ENCODE measurements around the gene TPPP3.

The TPPP3 gene

DNA sequence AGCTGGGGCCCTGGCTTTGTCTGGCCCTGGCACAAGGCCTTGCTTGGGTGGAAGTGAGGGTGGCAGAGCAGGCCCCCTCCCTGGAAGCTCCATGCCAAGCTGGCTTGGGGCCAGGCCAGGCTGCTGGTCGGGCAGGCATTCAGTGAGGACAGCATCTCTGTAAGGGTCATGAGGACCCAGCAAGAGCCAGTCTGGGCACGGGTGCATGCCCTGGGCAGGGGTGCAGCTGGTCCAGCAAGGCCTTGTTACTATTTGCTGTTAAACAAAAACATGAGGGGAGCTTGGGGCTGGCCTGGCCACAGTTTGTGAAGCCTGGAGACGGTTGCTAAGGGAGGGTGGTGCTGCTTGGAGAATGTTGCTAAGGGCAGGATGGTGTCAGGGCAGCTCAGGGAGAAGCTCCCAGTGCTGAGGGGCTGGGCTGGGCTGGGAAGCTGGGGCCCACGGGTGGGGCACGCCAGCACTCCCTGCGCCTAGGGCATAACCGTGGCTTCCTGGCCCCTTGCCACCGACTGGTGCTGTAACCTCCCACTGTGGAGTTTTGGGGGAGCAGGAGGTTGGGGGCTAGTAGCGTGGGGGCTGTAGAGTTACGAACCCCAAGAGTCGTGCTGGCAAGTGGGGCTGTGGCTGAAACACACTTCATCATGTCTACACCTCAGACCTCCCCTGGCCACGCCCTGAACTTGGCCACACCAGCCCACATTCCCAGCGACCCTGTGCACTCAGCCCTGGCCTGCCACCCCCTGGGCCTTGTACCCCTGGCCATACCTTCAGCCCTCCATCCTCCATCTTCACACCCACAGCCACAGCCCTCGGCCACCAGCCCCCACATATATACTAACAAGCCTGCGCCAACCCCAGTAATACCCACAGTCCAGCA lies 1.6 kb downstream of the TPPP3 start:
- Histone ChIP-seq H3K4me1 (ENCODE audit: low read length) (no peaks in the 10 kb centered on the region), H3F3A (ENCODE audit: insufficient read depth, low read length) (no peaks in the 10 kb centered on the region), H3K9me3 (replicated peaks; ENCODE audit: insufficient read depth, low read length) (no peaks in the 10 kb centered on the region), H2AFZ (ENCODE audit: low read length) (no peak overlapping the region), H3K27me3 (replicated peaks; ENCODE audit: insufficient read depth, low read length) (peaks cover 36% of the 10 kb centered on the region), H3K9ac (ENCODE audit: low read length) (no peak overlapping the region), H4K20me1 (ENCODE audit: insufficient read depth, low read length) (no peaks in the 10 kb centered on the region), H3K79me2 (ENCODE audit: low read length) (no peaks in the 10 kb centered on the region), H3K4me2 (ENCODE audit: low read depth, low read length) (no peak overlapping the region), H3K9me2 (replicated peaks; ENCODE audit: insufficient read depth, low read length) (no peaks in the 10 kb centered on the region), H3K27ac (ENCODE audit: low read length) (no peak overlapping the region), H3K4me3 (ENCODE audit: low read length) (no peak overlapping the region), H3K36me3 (replicated peaks; ENCODE audit: insufficient read depth, low read length) (no peaks in the 10 kb centered on the region)
- TF ChIP-seq EZH2 (optimal IDR thresholded peaks at IDR 0.05; ENCODE audit: low read depth, low read length) (no peak), EZH2phosphoT487 (IDR thresholded peaks at IDR 0.05; ENCODE audit: low read length) (no peak)
- TF ChIP-seq, protein P1, sequence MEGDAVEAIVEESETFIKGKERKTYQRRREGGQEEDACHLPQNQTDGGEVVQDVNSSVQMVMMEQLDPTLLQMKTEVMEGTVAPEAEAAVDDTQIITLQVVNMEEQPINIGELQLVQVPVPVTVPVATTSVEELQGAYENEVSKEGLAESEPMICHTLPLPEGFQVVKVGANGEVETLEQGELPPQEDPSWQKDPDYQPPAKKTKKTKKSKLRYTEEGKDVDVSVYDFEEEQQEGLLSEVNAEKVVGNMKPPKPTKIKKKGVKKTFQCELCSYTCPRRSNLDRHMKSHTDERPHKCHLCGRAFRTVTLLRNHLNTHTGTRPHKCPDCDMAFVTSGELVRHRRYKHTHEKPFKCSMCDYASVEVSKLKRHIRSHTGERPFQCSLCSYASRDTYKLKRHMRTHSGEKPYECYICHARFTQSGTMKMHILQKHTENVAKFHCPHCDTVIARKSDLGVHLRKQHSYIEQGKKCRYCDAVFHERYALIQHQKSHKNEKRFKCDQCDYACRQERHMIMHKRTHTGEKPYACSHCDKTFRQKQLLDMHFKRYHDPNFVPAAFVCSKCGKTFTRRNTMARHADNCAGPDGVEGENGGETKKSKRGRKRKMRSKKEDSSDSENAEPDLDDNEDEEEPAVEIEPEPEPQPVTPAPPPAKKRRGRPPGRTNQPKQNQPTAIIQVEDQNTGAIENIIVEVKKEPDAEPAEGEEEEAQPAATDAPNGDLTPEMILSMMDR (IDR thresholded peaks at IDR 0.05; ENCODE audit: low read length): no peak
- DNase-seq: no peak

DNA sequence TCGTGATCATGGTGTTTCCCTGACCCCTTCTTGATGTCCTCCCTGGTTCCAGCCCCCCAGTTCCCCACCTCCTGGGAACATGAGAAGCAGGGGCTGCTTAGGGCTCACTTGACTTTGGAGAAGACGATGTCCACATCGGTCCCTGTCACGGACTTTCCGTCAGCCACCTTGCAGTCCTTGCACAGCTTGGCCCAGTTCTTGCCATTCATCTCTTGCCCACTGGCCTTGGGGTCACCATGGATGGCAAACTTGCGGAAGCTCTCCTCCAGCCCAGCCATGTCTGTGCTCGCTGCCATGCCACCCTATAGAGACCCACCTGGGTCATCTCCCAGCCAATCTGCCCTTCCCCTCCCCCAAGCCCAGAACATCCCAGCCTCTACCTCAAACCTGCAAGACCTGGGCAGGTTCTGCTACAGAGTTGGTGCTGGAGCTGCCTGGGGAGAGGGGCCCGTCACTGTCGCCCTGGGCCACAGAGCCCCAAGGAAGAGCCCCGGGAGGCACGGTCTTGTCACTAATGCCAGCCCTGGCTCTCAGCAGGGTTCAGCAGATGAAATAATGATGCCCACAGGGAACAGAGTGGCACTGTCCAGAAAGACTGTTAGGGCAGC lies 2.4 kb downstream of the TPPP3 start:
- no peaks in the 10 kb centered on the region for H3K4me1 ChIP-seq (ENCODE audit: low read length)
- no peak overlapping the region for H3K9ac ChIP-seq (ENCODE audit: low read length)
- no peaks in the 10 kb centered on the region for H3K9me3 ChIP-seq (replicated peaks; ENCODE audit: insufficient read depth, low read length)
- no peaks in the 10 kb centered on the region for H3K79me2 ChIP-seq (ENCODE audit: low read length)
- TF ChIP-seq EZH2 (optimal IDR thresholded peaks at IDR 0.05; ENCODE audit: low read depth, low read length) (no peak), EZH2phosphoT487 (IDR thresholded peaks at IDR 0.05; ENCODE audit: low read length) (no peak)
- TF ChIP-seq, protein P1 (IDR thresholded peaks at IDR 0.05; ENCODE audit: low read length): no peak
- peaks cover 36% of the 10 kb centered on the region for H3K27me3 ChIP-seq (replicated peaks; ENCODE audit: insufficient read depth, low read length)
- H3K27ac ChIP-seq (ENCODE audit: low read length): no peak overlapping the region
- H3K4me2 ChIP-seq (ENCODE audit: low read depth, low read length): no peak overlapping the region
- H2AFZ ChIP-seq (ENCODE audit: low read length): no peak overlapping the region
- no peaks in the 10 kb centered on the region for H3K9me2 ChIP-seq (replicated peaks; ENCODE audit: insufficient read depth, low read length)
- no peak for DNase-seq
- H3K36me3 ChIP-seq (replicated peaks; ENCODE audit: insufficient read depth, low read length): no peaks in the 10 kb centered on the region
- H3K4me3 ChIP-seq (ENCODE audit: low read length): no peak overlapping the region
- no peaks in the 10 kb centered on the region for H4K20me1 ChIP-seq (ENCODE audit: insufficient read depth, low read length)
- H3F3A ChIP-seq (ENCODE audit: insufficient read depth, low read length): no peaks in the 10 kb centered on the region

DNA sequence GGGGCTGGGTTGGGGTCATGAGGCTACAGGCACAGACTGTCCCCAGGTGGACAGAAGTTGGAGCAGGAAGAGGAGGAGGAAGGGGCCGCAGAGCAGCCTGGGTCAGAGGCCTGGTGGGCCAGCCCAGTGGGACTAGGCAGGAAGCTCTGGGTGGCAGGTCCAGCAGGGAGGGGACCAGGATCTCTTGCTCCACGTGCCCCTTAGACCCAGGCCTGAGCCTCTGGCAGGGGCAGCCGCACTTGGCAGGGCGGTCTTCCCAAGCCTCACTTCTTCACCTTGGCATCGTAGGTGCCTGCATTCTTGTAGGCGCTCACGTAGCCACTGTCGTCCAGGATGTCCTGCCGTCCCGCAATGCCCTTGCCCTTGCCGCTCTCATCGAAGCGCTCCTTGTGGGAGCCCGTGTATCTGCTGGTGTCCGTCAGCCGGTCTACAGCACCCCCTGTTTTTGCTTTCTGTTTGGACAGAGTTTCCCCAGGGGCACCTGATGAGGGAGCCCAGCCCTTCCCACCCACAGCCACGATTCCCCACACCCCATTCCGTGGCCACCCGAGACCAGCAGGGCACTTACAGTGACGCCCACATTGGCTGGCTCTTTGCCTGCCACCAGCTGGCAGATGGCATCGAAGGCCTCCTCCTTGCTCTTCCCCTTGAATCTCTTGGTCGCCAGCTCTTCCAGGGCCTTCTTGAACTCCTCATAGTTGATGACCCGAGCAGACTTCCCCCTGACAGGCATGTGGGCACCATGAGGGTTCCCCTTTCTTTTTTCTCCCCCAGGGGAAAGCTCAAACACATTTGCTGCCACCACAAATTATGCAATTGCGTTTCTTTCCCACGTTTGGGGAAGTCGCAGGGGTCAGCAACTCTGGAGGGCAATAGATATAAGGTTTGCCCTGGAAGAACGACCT lies 3.1 kb downstream of the TPPP3 start:
- no peak for DNase-seq
- TF ChIP-seq, protein P1 (IDR thresholded peaks at IDR 0.05; ENCODE audit: low read length): no peak
- no peak for TF ChIP-seq EZH2phosphoT487 (IDR thresholded peaks at IDR 0.05; ENCODE audit: low read length)
- TF ChIP-seq EZH2 (optimal IDR thresholded peaks at IDR 0.05; ENCODE audit: low read depth, low read length): no peak
- Histone ChIP-seq H3K4me1 (ENCODE audit: low read length) (no peaks in the 10 kb centered on the region), H3K36me3 (replicated peaks; ENCODE audit: insufficient read depth, low read length) (no peaks in the 10 kb centered on the region), H3K79me2 (ENCODE audit: low read length) (no peaks in the 10 kb centered on the region), H2AFZ (ENCODE audit: low read length) (no peak overlapping the region), H3K9me2 (replicated peaks; ENCODE audit: insufficient read depth, low read length) (no peaks in the 10 kb centered on the region), H3F3A (ENCODE audit: insufficient read depth, low read length) (no peaks in the 10 kb centered on the region), H3K9ac (ENCODE audit: low read length) (no peak overlapping the region), H3K27ac (ENCODE audit: low read length) (no peak overlapping the region), H3K9me3 (replicated peaks; ENCODE audit: insufficient read depth, low read length) (no peaks in the 10 kb centered on the region), H3K4me3 (ENCODE audit: low read length) (no peak overlapping the region), H3K4me2 (ENCODE audit: low read depth, low read length) (no peak overlapping the region), H4K20me1 (ENCODE audit: insufficient read depth, low read length) (no peaks in the 10 kb centered on the region), H3K27me3 (replicated peaks; ENCODE audit: insufficient read depth, low read length) (peaks cover 30% of the 10 kb centered on the region)

Data from MM.1S (cell line).